ENCODE results near the gene FANCI.

GRCh38 chr15:89323825-89324224 lies 80.0 kb downstream of the FANCI start:
- TF ChIP-seq POLR2AphosphoS5 (IDR thresholded peaks at IDR 0.05) (no peak), CTCF (IDR thresholded peaks at IDR 0.05 in 8 of 11, conservative IDR thresholded peaks at IDR 0.05 in 3 of 11) (no peak)
